Tibial nerve (tissue), 4 donors: Measurements from ENCODE around the gene SUFU. TPM values are rescaled to one million over a fixed set of nuclear protein-coding genes. Genes with fewer than 3 reads are reported as not detected.

Experiments used
- DNase-seq, 2 donors: peaks; one replicate each; pipeline ENCODE4 v3.0.0-alpha.2; 2019; ENCODE audit warnings: low spot score in 2 of 2
- H3K27ac ChIP-seq, 4 donors: fragments of 200-600 bp; sonication (generic) in 3 of 4; one replicate each; pipeline ENCODE4 v1.5.1; 2017 to 2019; ENCODE audit warnings: mild to moderate bottlenecking in 1 of 4
- H3K27me3 ChIP-seq, 2 donors: fragments of 200-600 bp; sonication (generic) in 1 of 2; one replicate each; pipeline versions ENCODE4 v1.5.1 to v1.6.0; 2017 to 2019
- H3K36me3 ChIP-seq, 3 donors: fragments of 200-600 bp; sonication (generic); one replicate each; pipeline ENCODE4 v1.5.1; 2018 to 2019
- H3K4me1 ChIP-seq, 4 donors: fragments of 200-600 bp; sonication (generic) in 3 of 4; one replicate each; pipeline ENCODE4 v1.5.1; 2017 to 2019
- H3K4me3 ChIP-seq, 4 donors: fragments of 200-600 bp; sonication (generic) in 3 of 4; one replicate each; pipeline ENCODE4 v1.5.1; 2017 to 2019; ENCODE audit warnings: mild to moderate bottlenecking in 1 of 4, moderate library complexity in 1 of 4
- H3K9me3 ChIP-seq, 4 donors: fragments of 200-600 bp; sonication (generic) in 3 of 4; one replicate each; pipeline ENCODE4 v1.5.1; 2017 to 2019
- EP300 ChIP-seq, 2 donors: sonication (generic); formaldehyde crosslinking; IDR thresholded peaks; one replicate each; pipeline ENCODE4 v1.6.1; 2017; ENCODE audit warnings: antibody characterized with exemption in 2 of 2, mild to moderate bottlenecking in 1 of 2
- POLR2A ChIP-seq, 2 donors: fragments of 450-650 bp; IDR thresholded peaks; one replicate each; pipeline ENCODE4 v1.6.1; 2017; ENCODE audit warnings: antibody characterized with exemption in 2 of 2, mild to moderate bottlenecking in 2 of 2, moderate library complexity in 2 of 2
- WGBS, 2 donors: methylation state at CpG; one replicate each; pipeline ENCODE4 v1.1.5; 2018; 5-methylcytosine and 5-hydroxymethylcytosine counted together
- total RNA-seq, 4 donors: library from RNA; depleted of rRNA; stranded (reverse); fragments of >200 nt; gene quantifications; one replicate each; pipeline ENCODE4 v1.1.0, GENCODE V29; 2016
- TF ChIP-seq, protein P1 (sequence below), 5 experiments: fragments of 200-600 bp in 3 of 5; fragments of 450-650 bp in 2 of 5; sonication (generic) in 3 of 5; IDR thresholded peaks; one replicate each; pipeline ENCODE4 v1.5.1; 2016 to 2019; ENCODE audit warnings: antibody characterized with exemption in 5 of 5, mild to moderate bottlenecking in 3 of 5, moderate library complexity in 2 of 5

The SUFU gene
- total RNA-seq, 4 donors from 2014 or later = 9.8 to 17.1 (median 14.2) TPM

DNA sequence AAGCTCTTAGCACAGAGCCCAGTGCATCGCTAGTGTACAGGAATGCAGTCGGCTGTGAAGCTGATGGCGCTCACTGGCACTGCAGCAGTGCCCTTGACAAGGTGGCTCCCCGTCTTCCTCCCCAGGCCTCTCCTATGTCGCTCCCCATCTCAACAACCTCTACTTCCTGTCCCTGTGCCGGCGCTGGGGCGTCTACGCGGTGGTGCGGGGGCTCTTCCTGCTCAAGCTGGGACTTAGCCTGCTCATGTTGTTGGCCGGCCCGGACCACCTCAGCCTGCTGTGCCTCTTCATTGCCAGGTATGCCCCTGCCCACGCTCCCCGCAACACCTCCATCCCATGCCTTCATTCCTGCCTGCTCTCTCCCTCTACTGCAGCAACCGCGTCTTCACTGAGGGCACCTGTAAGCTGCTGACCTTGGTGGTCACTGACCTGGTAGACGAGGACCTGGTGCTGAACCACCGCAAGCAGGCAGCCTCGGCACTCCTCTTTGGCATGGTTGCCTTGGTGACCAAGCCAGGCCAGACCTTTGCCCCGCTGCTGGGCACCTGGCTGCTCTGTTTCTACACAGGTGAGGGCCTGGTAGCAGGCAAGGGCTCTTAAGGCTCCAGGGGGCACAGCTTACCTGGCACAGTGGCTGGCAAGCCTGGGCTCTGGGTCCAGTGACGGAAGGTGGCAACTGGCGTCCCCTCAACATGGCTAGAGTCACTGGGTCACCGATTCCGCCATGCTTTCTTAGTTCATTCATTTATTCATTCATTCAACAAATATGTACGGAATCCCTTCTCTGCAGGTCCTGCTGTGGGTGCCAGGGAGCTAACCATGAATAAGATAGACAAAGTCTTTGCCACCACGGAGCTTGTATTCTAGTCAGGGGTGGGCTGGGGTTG lies 30.1 kb upstream of the SUFU start:
- no peaks in the 10 kb centered on the region for H3K27me3 ChIP-seq
- H3K4me1 ChIP-seq = peaks cover 0 to 3% (median 0%) of the 10 kb centered on the region in 4 donors
- H3K4me3 ChIP-seq = no peak overlapping the region
- WGBS, 2 donors = 84 to 87% methylated on average over 26 to 27 of the region's 27 CpGs
- no peaks in the 10 kb centered on the region for H3K9me3 ChIP-seq
- no peak for DNase-seq
- peaks cover 0 to 62% (median 0%) of the 10 kb centered on the region in 3 donors for H3K36me3 ChIP-seq
- no peak overlapping the region for H3K27ac ChIP-seq
- TF ChIP-seq POLR2A (IDR thresholded peaks at IDR 0.05) = no peak
- TF ChIP-seq EP300 (IDR thresholded peaks at IDR 0.05) = no peak

DNA sequence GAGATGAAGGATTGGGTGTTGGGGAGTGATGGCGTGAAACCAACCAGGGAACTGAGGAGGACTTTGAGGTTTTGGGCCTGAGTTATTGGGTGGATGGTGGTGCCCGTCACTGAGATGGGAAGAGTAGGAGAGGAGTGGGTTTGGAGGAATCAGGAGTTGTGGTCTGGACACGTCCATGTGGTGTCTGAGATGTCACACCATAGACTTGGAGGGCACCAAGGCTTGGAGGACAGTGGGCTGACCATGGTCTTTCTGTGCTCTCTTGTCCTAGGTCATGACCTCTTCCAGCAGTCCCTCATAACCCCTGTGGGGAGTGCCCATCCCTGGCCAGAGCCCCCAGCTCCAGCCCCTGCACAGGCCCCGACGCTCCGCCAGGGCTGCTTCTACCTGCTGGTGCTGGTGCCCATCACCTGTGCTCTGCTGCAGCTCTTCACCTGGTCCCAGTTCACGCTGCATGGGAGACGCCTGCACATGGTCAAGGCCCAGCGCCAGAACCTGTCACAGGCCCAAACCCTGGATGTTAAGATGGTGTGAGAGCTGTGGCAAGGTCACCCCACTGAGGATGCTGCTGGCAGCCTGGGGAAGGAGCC lies 28.2 kb upstream of the SUFU start:
- no peak for DNase-seq
- no peak overlapping the region for H3K27ac ChIP-seq
- TF ChIP-seq, protein P1, sequence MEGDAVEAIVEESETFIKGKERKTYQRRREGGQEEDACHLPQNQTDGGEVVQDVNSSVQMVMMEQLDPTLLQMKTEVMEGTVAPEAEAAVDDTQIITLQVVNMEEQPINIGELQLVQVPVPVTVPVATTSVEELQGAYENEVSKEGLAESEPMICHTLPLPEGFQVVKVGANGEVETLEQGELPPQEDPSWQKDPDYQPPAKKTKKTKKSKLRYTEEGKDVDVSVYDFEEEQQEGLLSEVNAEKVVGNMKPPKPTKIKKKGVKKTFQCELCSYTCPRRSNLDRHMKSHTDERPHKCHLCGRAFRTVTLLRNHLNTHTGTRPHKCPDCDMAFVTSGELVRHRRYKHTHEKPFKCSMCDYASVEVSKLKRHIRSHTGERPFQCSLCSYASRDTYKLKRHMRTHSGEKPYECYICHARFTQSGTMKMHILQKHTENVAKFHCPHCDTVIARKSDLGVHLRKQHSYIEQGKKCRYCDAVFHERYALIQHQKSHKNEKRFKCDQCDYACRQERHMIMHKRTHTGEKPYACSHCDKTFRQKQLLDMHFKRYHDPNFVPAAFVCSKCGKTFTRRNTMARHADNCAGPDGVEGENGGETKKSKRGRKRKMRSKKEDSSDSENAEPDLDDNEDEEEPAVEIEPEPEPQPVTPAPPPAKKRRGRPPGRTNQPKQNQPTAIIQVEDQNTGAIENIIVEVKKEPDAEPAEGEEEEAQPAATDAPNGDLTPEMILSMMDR (IDR thresholded peaks at IDR 0.05) = no peak
- TF ChIP-seq POLR2A (IDR thresholded peaks at IDR 0.05) (no peak), EP300 (IDR thresholded peaks at IDR 0.05) (no peak)
- WGBS, 2 donors = 86 to 88% methylated on average over 6 to 9 of the region's 9 CpGs
- H3K36me3 ChIP-seq = peaks cover 0 to 74% (median 0%) of the 10 kb centered on the region in 3 donors
- H3K27me3 ChIP-seq = no peaks in the 10 kb centered on the region
- no peaks in the 10 kb centered on the region for H3K9me3 ChIP-seq
- peaks cover 0 to 5% (median 0%) of the 10 kb centered on the region in 4 donors for H3K4me1 ChIP-seq
- no peak overlapping the region for H3K4me3 ChIP-seq

DNA sequence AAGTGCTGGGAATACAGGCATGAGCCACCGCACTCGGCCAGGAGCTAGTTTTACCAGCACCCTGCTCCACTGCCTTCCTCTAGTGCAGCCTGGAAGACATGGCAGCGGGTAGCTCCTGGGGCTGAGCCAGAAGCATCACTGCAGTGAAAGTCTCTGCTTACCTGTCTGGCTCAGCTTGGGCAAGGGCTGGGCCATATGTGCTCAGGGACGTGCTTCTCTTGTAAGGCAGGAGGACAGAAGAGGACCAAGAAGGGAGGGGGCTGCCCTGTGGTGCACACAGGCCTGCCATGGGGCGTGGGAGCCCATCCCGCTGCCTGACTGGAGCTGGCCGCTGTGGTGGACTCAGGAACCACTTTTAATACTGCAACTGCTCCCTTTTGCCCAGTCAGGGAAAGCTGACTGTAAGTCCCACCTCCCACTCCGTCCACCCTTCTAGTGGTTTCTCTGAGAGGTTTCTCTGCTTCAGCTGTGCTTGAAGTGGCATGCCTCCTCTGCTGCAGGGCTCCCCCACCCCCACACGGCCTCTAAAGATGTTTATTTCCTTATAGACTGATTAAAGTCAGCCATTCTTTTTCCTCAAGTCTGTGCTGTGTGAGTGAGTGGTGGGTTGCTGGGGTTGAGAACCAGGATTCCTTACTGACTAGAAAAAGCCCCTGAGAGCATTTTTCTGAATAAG lies 27.2 kb upstream of the SUFU start:
- Histone ChIP-seq H3K4me3 (no peak overlapping the region), H3K36me3 (peaks cover 0 to 77% (median 6%) of the 10 kb centered on the region in 3 donors), H3K27ac (no peak overlapping the region), H3K4me1 (peaks cover 0 to 5% (median 0%) of the 10 kb centered on the region in 4 donors), H3K9me3 (no peaks in the 10 kb centered on the region), H3K27me3 (no peaks in the 10 kb centered on the region)
- 59 to 61% methylated on average over 8 to 9 of the region's 9 CpGs for WGBS, 2 donors
- TF ChIP-seq EP300 (IDR thresholded peaks at IDR 0.05) = no peak
- TF ChIP-seq, protein P1 (IDR thresholded peaks at IDR 0.05) = no peak
- TF ChIP-seq POLR2A (IDR thresholded peaks at IDR 0.05) = no peak
- DNase-seq = no peak

DNA sequence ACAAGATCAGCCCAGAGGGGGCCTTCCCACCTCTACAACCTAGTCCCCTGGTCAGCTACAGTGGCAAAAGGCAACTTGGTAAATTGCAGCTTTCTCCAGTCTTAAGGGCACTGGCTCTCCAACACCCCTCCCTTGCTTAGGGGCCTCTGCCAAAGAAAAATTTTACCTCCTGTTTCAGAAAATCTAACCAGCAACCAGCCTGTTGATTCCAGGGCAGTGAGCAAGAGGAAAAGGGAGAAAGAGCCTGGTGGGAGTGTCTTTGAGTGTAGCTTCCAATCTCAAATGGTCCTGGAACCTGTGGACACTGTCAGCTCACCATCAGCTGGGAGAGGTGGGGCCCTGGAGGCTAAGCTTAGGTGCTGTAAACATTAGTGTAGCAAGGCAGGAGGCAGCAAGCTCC lies 24.1 kb upstream of the SUFU start:
- H3K4me3 ChIP-seq = no peak overlapping the region
- no peak overlapping the region for H3K27ac ChIP-seq
- TF ChIP-seq, protein P1 (IDR thresholded peaks at IDR 0.05) = no peak
- no peak for TF ChIP-seq EP300 (IDR thresholded peaks at IDR 0.05)
- no peak for TF ChIP-seq POLR2A (IDR thresholded peaks at IDR 0.05)
- H3K27me3 ChIP-seq = no peaks in the 10 kb centered on the region
- peaks cover 0 to 5% (median 0%) of the 10 kb centered on the region in 4 donors for H3K4me1 ChIP-seq
- DNase-seq = no peak
- H3K9me3 ChIP-seq = no peaks in the 10 kb centered on the region
- H3K36me3 ChIP-seq = peaks cover 0 to 88% (median 21%) of the 10 kb centered on the region in 3 donors

DNA sequence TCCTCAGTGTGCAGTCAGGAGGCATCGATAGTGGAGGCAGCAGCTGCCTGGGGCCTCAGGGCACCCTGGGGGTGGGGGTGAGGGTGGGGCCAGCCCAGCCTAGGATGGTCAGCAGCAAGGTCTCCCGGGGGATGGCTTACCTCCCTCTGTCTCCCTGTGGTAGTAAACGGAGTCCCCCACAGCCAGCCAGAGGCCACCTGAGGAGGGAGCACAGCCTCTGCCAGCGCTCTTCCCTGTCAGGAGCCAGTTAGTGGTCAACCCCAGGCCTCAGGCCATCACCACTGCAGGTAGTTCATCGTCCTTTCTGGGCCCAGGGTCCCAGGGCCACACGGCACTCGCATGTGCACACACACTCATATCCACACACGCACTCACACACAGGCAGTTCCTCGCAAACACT lies 23.4 kb upstream of the SUFU start:
- Histone ChIP-seq H3K9me3 (no peaks in the 10 kb centered on the region), H3K27ac (no peak overlapping the region), H3K4me3 (no peak overlapping the region), H3K36me3 (peaks cover 1 to 92% (median 28%) of the 10 kb centered on the region in 3 donors), H3K27me3 (no peaks in the 10 kb centered on the region), H3K4me1 (peaks cover 0 to 5% (median 0%) of the 10 kb centered on the region in 4 donors)
- TF ChIP-seq POLR2A (IDR thresholded peaks at IDR 0.05) (no peak), EP300 (IDR thresholded peaks at IDR 0.05) (no peak)
- TF ChIP-seq, protein P1 (IDR thresholded peaks at IDR 0.05) = no peak
- no peak for DNase-seq
- WGBS, 2 donors = 75 to 79% methylated on average over 8 to 9 of the region's 9 CpGs
